T-cell (primary cell): ENCODE data around the gene TMEM94. TPM values are rescaled to one million over a fixed set of nuclear protein-coding genes. Genes with fewer than 3 reads are reported as not detected.

ENCODE experiments used
- ATAC-seq, 4 experiments: fragments of 200-7000 bp in 3 of 4; fragments of 150-1000 bp in 1 of 4; cut with Tn5 transposase; replicated peaks in 1 of 4; 1 replicate in 3 of 4; 2 replicates in 1 of 4; pipeline ENCODE4 v1.10.0; 2021; ENCODE audit warnings: moderate library complexity in 3 of 4, mild to moderate bottlenecking in 2 of 4, moderate number of reproducible peaks in 1 of 4
- CTCF ChIA-PET, 2 donors: fragments of 300-600 bp; sonication (Branson Sonifier 250); formaldehyde crosslinking; loops; one replicate each; lab custom pipeline; 2022; ENCODE audit warnings: antibody characterized with exemption in 2 of 2; lab: Charles Lee
- POLR2A ChIA-PET, 2 donors: fragments of 300-600 bp; sonication (Branson Sonifier 250); formaldehyde crosslinking; loops; one replicate each; lab custom pipeline; 2022; ENCODE audit warnings: antibody characterized with exemption in 2 of 2; lab: Charles Lee
- DNase-seq, 35 experiments: peaks; one replicate each; pipeline versions ENCODE4 v3.0.0 to v3.0.0-alpha.2; 2013 to 2023
- H3K27ac ChIP-seq: one replicate; pipeline ENCODE4 v1.5.1; 2013; ENCODE audit warnings: low read length
- H3K27me3 ChIP-seq, 2 experiments: replicated peaks in 1 of 2; 1 replicate in 1 of 2; 2 replicates in 1 of 2; pipeline versions ENCODE4 v1.6.1 to v1.7.0; 2013; ENCODE audit warnings: low read length in 1 of 2, mixed read lengths in 1 of 2; ENCODE audit not compliant: control insufficient read depth in 2 of 2, insufficient read depth in 2 of 2; ENCODE audit errors: extremely low read depth in 1 of 2
- H3K36me3 ChIP-seq, 2 donors: 1 replicate in 1 of 2; 2 replicates in 1 of 2; pipeline versions ENCODE4 v1.6.1 to v1.7.0; 2013; ENCODE audit warnings: low read length in 1 of 2; ENCODE audit not compliant: control insufficient read depth in 2 of 2, insufficient read depth in 1 of 2; ENCODE audit errors: extremely low read depth in 1 of 2
- H3K4me1 ChIP-seq, 2 experiments: 1 replicate in 1 of 2; 2 replicates in 1 of 2; pipeline versions ENCODE4 v1.6.1 to v1.7.0; 2013; ENCODE audit warnings: low read length in 2 of 2, mixed read lengths in 1 of 2; ENCODE audit not compliant: insufficient read depth in 2 of 2, control insufficient read depth in 1 of 2; ENCODE audit errors: extremely low read depth in 1 of 2
- H3K4me3 ChIP-seq, 2 donors: 1 replicate in 1 of 2; 2 replicates in 1 of 2; pipeline versions ENCODE4 v1.5.1 to v1.7.0; 2013; ENCODE audit warnings: mild to moderate bottlenecking in 2 of 2, low read length in 1 of 2, moderate library complexity in 1 of 2; ENCODE audit not compliant: control insufficient read depth in 1 of 2; ENCODE audit errors: extremely low read depth in 1 of 2
- H3K9me3 ChIP-seq: 2 replicates; pipeline ENCODE4 v1.7.0; 2013
- H3K27ac Mint-ChIP-seq, 2 donors: one replicate each; pipeline ENCODE4 v1.8.0; 2020 to 2021; ENCODE audit warnings: mild to moderate bottlenecking in 2 of 2, mixed read lengths in 2 of 2
- H3K27me3 Mint-ChIP-seq, 2 donors: one replicate each; pipeline ENCODE4 v1.8.0; 2021 to 2022; ENCODE audit warnings: mixed read lengths in 2 of 2
- H3K36me3 Mint-ChIP-seq: one replicate; pipeline ENCODE4 v1.8.0; 2021; ENCODE audit warnings: mixed read lengths
- H3K4me1 Mint-ChIP-seq, 3 donors: one replicate each; pipeline ENCODE4 v1.8.0; 2020 to 2022; ENCODE audit warnings: mixed read lengths in 3 of 3, mild to moderate bottlenecking in 1 of 3
- H3K4me3 Mint-ChIP-seq, 3 donors: one replicate each; pipeline ENCODE4 v1.8.0; 2020 to 2022; ENCODE audit warnings: mild to moderate bottlenecking in 3 of 3, mixed read lengths in 3 of 3, moderate library complexity in 3 of 3
- H3K9me3 Mint-ChIP-seq, 3 donors: one replicate each; pipeline ENCODE4 v1.8.0; 2020 to 2022; ENCODE audit warnings: mixed read lengths in 3 of 3
- WGBS: methylation state at CpG from one replicate; pipeline ENCODE4 v1.1.5; 2013; ENCODE audit warnings: missing lambda C conversion rate; ENCODE audit not compliant: insufficient coverage; 5-methylcytosine and 5-hydroxymethylcytosine counted together
- total RNA-seq, 35 experiments: library from RNA in 6 of 35; stranded (reverse) in 6 of 35; fragments of 120-200 nt in 1 of 35; gene quantifications; one replicate each; pipeline versions ENCODE4 v1.2.1 to v1.2.4 and lab custom pipeline; 2013 to 2026

Gene TMEM94
- total RNA-seq, 5 donors from 2014 or later (not counting 1 experiment from before 2014, with no cell fraction given) = 78.5 to 125 (median 105) TPM

- Mint-ChIP-seq H3K4me1 (peaks cover 30 to 44% (median 35%) of the 10 kb centered on the region in 3 donors), H3K4me3 (no peak overlapping the region), H3K27me3 (no peaks in the 10 kb centered on the region), H3K27ac (no peak overlapping the region), H3K9me3 (no peaks in the 10 kb centered on the region), H3K36me3 (peaks cover 6% of the 10 kb centered on the region)
- H3K4me3 ChIP-seq = no peak overlapping the region
- no peaks in the 10 kb centered on the region for H3K9me3 ChIP-seq
- POLR2A ChIA-PET = interaction anchor here in 1 of 2 donors (0.6 kb wide), 1 partner anchor 148 kb away, joined by 6 read pairs; no protein-coding TSS in a partner anchor
- H3K36me3 ChIP-seq = no peaks in the 10 kb centered on the region
- CTCF ChIA-PET = interaction anchor here in 1 of 2 donors (0.5 kb wide), 1 partner anchor 11 kb away, joined by 3 read pairs; no protein-coding TSS in a partner anchor
- DNase-seq = no peak
- no peaks in the 10 kb centered on the region for H3K4me1 ChIP-seq
- no CpG with 5 or more reads among the region's 2 CpGs for WGBS
- ATAC-seq = no peak
- H3K27me3 ChIP-seq = no peaks in the 10 kb centered on the region
- H3K27ac ChIP-seq = no peak overlapping the region
Observed at GRCh38 chr17:75463603-75464002, 7.2 kb downstream of the TMEM94 start.

- no peak overlapping the region for H3K27ac ChIP-seq
- H3K4me1 Mint-ChIP-seq = peaks cover 17 to 31% (median 23%) of the 10 kb centered on the region in 3 donors
- H3K27ac Mint-ChIP-seq = no peak overlapping the region
- no peaks in the 10 kb centered on the region for H3K27me3 Mint-ChIP-seq
- H3K27me3 ChIP-seq = no peaks in the 10 kb centered on the region
- CTCF ChIA-PET = interaction anchor here in 1 of 2 donors (0.7 to 1.0 kb wide), 2 partner anchors 11 to 37 kb away, joined by 3 to 7 read pairs; no protein-coding TSS in a partner anchor
- no peaks in the 10 kb centered on the region for H3K9me3 ChIP-seq
- no peaks in the 10 kb centered on the region for H3K36me3 ChIP-seq
- H3K36me3 Mint-ChIP-seq = peaks cover 6% of the 10 kb centered on the region
- no peak overlapping the region for H3K4me3 ChIP-seq
- H3K4me1 ChIP-seq = no peaks in the 10 kb centered on the region
- POLR2A ChIA-PET = no interaction called here
- 100% methylated on average over 2 of the region's 6 CpGs for WGBS
- no peaks in the 10 kb centered on the region for H3K9me3 Mint-ChIP-seq
- H3K4me3 Mint-ChIP-seq = no peak overlapping the region
- DNase-seq = no peak
- ATAC-seq = no peak
Observed at GRCh38 chr17:75465039-75465438, 8.6 kb downstream of the TMEM94 start.

GRCh38 chr17:75468291-75468754, 11.9 kb downstream of the TMEM94 start:
- Histone ChIP-seq H3K27me3 (no peaks in the 10 kb centered on the region), H3K4me1 (no peaks in the 10 kb centered on the region), H3K4me3 (no peak overlapping the region), H3K36me3 (peaks cover 0 to 17% of the 10 kb centered on the region in 2 donors), H3K27ac (no peak overlapping the region), H3K9me3 (no peaks in the 10 kb centered on the region)
- no peak for ATAC-seq
- ChIA-PET POLR2A (interaction anchor here in 1 of 2 donors (0.6 kb wide), 1 partner anchor 248 kb away, joined by 3 read pairs; no protein-coding TSS in a partner anchor), CTCF (interaction anchor here in 1 of 2 donors (0.5 to 0.7 kb wide), 2 partner anchors 59 to 334 kb away, joined by 4 read pairs; no protein-coding TSS in a partner anchor)
- Mint-ChIP-seq H3K27ac (no peak overlapping the region), H3K9me3 (no peaks in the 10 kb centered on the region), H3K36me3 (peaks cover 18% of the 10 kb centered on the region), H3K27me3 (no peaks in the 10 kb centered on the region), H3K4me1 (peaks cover 14 to 26% (median 16%) of the 10 kb centered on the region in 3 donors), H3K4me3 (no peak overlapping the region)
- WGBS = 94% methylated on average over 8 of the region's 8 CpGs
- no peak for DNase-seq

GRCh38 chr17:75468779-75469373, 12.4 kb downstream of the TMEM94 start:
- Mint-ChIP-seq H3K4me3 (no peak overlapping the region), H3K27me3 (no peaks in the 10 kb centered on the region), H3K36me3 (peaks cover 18% of the 10 kb centered on the region), H3K9me3 (no peaks in the 10 kb centered on the region), H3K27ac (no peak overlapping the region), H3K4me1 (peaks cover 9 to 20% (median 11%) of the 10 kb centered on the region in 3 donors)
- Histone ChIP-seq H3K4me3 (no peak overlapping the region), H3K27ac (no peak overlapping the region), H3K36me3 (peaks cover 0 to 20% of the 10 kb centered on the region in 2 donors), H3K9me3 (no peaks in the 10 kb centered on the region), H3K4me1 (no peaks in the 10 kb centered on the region), H3K27me3 (no peaks in the 10 kb centered on the region)
- WGBS = 94% methylated on average over 10 of the region's 13 CpGs
- POLR2A ChIA-PET = no interaction called here
- CTCF ChIA-PET = interaction anchor here in 1 of 2 donors (0.7 kb wide), 1 partner anchor 59 kb away, joined by 4 read pairs; no protein-coding TSS in a partner anchor
- ATAC-seq = no peak
- no peak for DNase-seq

GRCh38 chr17:75471207-75471606, 14.8 kb downstream of the TMEM94 start:
- 96% methylated on average over 4 of the region's 6 CpGs for WGBS
- H3K4me1 Mint-ChIP-seq = peaks cover 0 to 6% (median 1%) of the 10 kb centered on the region in 3 donors
- H3K9me3 ChIP-seq = no peaks in the 10 kb centered on the region
- H3K36me3 ChIP-seq = peaks cover 0 to 29% of the 10 kb centered on the region in 2 donors
- no peak overlapping the region for H3K4me3 ChIP-seq
- no peaks in the 10 kb centered on the region for H3K27me3 ChIP-seq
- H3K27me3 Mint-ChIP-seq = no peaks in the 10 kb centered on the region
- H3K27ac Mint-ChIP-seq = no peak overlapping the region
- no peaks in the 10 kb centered on the region for H3K4me1 ChIP-seq
- ATAC-seq (no peak), DNase-seq (no peak)
- ChIA-PET POLR2A (no interaction called here), CTCF (no interaction called here)
- H3K27ac ChIP-seq = no peak overlapping the region
- no peak overlapping the region for H3K4me3 Mint-ChIP-seq
- peaks cover 15% of the 10 kb centered on the region for H3K36me3 Mint-ChIP-seq
- no peaks in the 10 kb centered on the region for H3K9me3 Mint-ChIP-seq

- Mint-ChIP-seq H3K27me3 (no peaks in the 10 kb centered on the region), H3K36me3 (peaks cover 19% of the 10 kb centered on the region), H3K4me1 (peaks cover 0 to 11% (median 1%) of the 10 kb centered on the region in 3 donors), H3K27ac (no peak overlapping the region), H3K4me3 (no peak overlapping the region), H3K9me3 (no peaks in the 10 kb centered on the region)
- no peak overlapping the region for H3K27ac ChIP-seq
- H3K4me3 ChIP-seq = no peak overlapping the region
- no peak for DNase-seq
- POLR2A ChIA-PET = no interaction called here
- CTCF ChIA-PET = interaction anchor here in 1 of 2 donors (0.5 kb wide), 1 partner anchor 39 kb away, joined by 3 read pairs; no protein-coding TSS in a partner anchor
- H3K36me3 ChIP-seq = peaks cover 0 to 32% of the 10 kb centered on the region in 2 donors
- no peaks in the 10 kb centered on the region for H3K9me3 ChIP-seq
- H3K4me1 ChIP-seq = no peaks in the 10 kb centered on the region
- WGBS = 100% methylated on average over 1 of the region's 4 CpGs
- ATAC-seq = no peak
- no peaks in the 10 kb centered on the region for H3K27me3 ChIP-seq
Observed at GRCh38 chr17:75472119-75472518, 15.7 kb downstream of the TMEM94 start.
